Measurements from ENCODE around the gene ARHGEF3.
A peak's percentile ranks its signal among the peaks of the same experiment; 100 is the strongest.

Gene ARHGEF3

GRCh38 chr3:56683122-56683817 is 118.5 kb downstream of the ARHGEF3 start, which contains the start of gene TASOR:
Gene TASOR, minus strand, starts transcription at chr3:56683265. Its CDS starts 259 bp downstream, at chr3:56683006.
- peak; percentile 75 for DNase-seq (ENCODE audit: low read depth in 2 of 2)

- peak; percentile 42 to 49 for DNase-seq (ENCODE audit: low read depth in 2 of 2)
Measured at GRCh38 chr3:56682462-56683121, 119.2 kb downstream of the ARHGEF3 start.

GRCh38 chr3:56681984-56682461 is 119.7 kb downstream of the ARHGEF3 start:
- no peak for DNase-seq (ENCODE audit: low read depth in 2 of 2)

- no peak for DNase-seq (ENCODE audit: low read depth in 2 of 2)
Measured at GRCh38 chr3:56680054-56680580, 121.6 kb downstream of the ARHGEF3 start.

Measured in activated CD8-positive, alpha-beta memory T cell treated with anti-CD3 and anti-CD28 coated beads for 4 hours (primary cell).